NCI-H1048 (cell line): Measurements from ENCODE around the gene TYK2.
"Not testable (repeated sequence)": the region's sequence is repeated elsewhere in the genome, so short reads cannot be mapped to it uniquely, and the experiment has no call there.

Experiments used
- DNase-seq: peaks from one replicate; lab custom pipeline; 2025; lab: John Stamatoyannopoulos, UW

TYK2 gene

DNA sequence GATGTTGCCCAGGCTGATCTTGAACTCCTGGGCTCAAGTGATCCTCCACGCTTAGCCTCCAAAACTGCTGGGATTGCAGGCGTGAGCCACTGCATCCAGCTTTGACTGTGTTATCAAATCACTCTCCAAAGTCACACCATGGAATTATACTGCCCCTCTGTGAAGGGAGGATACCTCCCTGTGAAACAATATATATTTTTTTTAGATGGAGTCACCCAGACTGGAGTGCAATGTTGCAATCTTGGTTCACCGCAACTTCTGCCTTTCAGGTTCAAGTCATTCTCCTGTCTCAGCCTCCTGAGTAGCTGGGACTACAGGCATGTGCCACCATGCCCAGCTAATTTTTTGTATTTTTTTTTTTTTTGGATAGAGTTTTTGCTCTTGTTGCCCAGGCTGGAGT lies 7.7 kb downstream of the TYK2 start:
- DNase-seq = no peak

- no peak for DNase-seq
Measured at GRCh38 chr19:10368101-10368803, 12.1 kb downstream of the TYK2 start.

GRCh38 chr19:10366950-10367512 lies 13.3 kb downstream of the TYK2 start:
- DNase-seq = not testable (repeated sequence)

- DNase-seq = no peak
Measured at GRCh38 chr19:10365518-10365917, 14.9 kb downstream of the TYK2 start.

- no peak for DNase-seq
Measured at GRCh38 chr19:10364644-10365043, 15.7 kb downstream of the TYK2 start.

GRCh38 chr19:10363789-10364281 lies 16.5 kb downstream of the TYK2 start:
- DNase-seq = no peak

DNA sequence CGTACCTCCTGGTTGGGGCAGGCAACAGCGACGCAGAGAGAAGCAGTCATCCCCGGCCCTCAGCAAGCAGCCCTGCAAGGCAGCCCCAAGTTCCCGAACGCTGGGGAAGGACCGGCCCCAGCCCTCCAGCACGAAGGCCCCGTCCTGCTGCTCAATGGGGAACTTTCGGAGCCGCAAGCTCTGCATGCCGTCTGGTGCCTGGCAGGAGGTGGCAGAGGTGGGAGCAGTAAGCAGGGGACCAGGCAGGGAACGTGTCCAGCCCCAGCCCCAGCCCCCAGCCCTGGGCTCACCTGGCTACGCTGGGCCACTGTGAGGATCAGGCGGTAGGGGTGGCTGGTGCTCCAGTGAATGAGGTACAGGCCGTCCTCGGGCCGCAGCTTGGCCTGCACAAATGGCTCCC lies 18.1 kb downstream of the TYK2 start:
- no peak for DNase-seq

DNA sequence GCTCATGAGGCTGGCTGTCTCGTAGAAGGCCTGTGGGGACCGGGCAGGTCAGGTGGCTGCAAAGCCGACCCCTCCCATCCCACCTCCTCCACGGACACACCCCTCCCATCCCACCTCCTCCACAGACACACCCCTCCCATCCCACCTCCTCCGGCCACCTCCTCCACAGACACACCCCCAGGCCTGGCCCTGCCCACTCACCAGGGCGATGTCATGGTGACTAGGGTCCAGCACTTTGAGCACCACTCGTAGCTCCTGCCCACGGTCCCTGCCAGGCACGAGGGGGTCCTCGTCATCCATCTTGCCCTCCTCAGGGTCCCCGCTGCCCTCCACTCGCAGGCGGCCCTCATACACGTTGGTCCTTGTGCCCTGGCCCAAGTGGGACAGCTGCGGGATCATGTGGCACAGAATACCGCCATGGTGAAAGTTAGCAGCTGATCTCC lies 18.8 kb downstream of the TYK2 start:
- no peak for DNase-seq

- DNase-seq = no peak
Measured at GRCh38 chr19:10356431-10356830, 23.9 kb downstream of the TYK2 start.

GRCh38 chr19:10353793-10354391 lies 26.5 kb downstream of the TYK2 start:
- peak; percentile 55 for DNase-seq

- DNase-seq = no peak
Measured at GRCh38 chr19:10352764-10353671, 27.4 kb downstream of the TYK2 start.

- DNase-seq = no peak
Measured at GRCh38 chr19:10346509-10346908, 33.9 kb downstream of the TYK2 start.

GRCh38 chr19:10344780-10345179 lies 35.6 kb downstream of the TYK2 start:
- no peak for DNase-seq

DNA sequence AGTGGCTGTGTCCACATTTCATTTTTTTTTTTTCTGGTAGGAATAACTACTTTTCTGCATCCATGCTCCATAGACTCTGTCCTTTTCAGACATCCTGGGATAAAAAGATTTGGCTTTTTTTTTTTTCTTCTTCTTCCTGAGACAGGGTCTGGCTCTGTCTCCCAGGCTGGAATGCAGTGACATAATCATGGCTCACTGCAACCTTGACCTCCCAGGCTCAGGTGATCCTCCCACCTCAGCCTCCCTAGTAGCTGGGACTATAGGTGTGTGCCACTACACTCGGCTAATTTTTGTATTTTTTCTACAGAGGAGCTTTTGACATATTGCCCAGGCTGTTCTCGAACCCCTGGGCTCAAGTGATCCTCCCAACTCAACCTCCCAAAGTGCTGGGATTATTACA lies 36.9 kb downstream of the TYK2 start:
- DNase-seq = no peak

DNA sequence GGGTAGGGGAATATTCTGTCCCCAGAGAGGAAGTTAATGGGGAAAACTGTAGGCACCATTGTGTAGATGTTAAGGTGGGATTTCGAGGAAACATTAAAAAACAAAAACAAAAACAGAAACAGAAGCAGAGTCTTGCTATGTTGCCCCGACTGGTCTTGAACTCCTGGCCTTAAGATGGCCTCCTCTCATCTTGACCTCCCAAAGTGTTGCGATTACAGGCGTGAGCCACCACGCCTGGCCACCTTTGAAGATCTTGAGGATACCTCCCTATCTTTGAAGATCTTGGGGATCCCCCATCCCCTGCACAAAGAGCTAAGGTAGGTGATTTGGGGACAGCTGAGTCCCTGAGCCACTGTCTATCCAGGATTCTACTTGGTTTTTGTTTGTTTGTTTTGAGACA lies 40.4 kb downstream of the TYK2 start:
- DNase-seq = no peak

DNA sequence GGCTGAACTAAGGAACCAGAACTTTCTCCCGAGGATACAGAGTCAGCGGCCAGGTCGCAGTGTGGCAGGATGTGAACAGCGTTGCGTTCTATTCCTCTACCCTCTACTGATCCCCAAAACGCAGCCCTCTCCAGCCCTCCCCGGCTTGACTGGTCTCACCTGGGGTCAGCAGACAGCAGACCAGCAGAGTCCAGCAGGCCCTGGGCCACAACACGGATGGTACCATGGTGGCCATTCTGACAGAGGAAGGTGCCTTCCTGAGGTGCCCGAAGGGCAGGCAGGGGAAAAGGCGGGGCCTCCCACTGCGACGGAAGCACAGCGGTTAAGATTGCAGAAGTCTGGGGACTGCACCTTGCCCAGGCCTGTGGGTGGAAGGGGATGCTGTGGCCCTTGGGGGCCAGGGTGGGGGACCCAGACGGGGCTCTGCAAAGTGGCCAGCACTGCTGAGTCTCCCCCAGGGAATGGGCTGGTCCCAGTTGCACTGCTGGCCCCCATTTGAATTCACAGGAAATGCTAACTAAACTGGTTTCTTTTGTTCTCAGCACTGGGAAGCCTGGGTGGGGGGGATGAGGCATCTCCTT lies 40.9 kb downstream of the TYK2 start, which contains the start of gene ICAM3:
TSS of gene ICAM3 (minus strand) at position 245 of the 581 bp plus-strand sequence. CDS start at position 235, 10 bp downstream.
- no peak for DNase-seq

- no peak for DNase-seq
Measured at GRCh38 chr19:10338940-10339339, 41.4 kb downstream of the TYK2 start.

DNA sequence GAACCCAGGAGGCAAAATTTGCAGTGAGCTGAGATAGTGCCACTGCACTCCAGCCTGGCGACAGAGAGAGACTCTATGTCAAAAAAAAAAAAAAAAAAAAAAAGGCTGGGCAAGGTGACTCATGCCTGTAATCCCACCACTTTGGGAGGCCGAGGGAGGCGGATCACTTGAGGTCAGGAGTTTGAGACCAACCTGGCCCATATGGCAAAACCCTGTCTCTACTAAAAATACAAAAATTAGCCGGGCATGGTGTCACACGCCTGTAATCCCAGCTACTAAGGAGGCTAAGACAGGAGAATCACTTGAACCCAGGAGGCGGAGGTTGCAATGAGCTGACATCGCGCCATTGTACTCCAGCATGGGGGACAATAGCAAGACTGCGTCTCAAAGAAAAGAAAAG lies 43.6 kb downstream of the TYK2 start:
- not testable (repeated sequence) for DNase-seq

- DNase-seq = no peak
Measured at GRCh38 chr19:10335352-10335985, 44.9 kb downstream of the TYK2 start.

DNA sequence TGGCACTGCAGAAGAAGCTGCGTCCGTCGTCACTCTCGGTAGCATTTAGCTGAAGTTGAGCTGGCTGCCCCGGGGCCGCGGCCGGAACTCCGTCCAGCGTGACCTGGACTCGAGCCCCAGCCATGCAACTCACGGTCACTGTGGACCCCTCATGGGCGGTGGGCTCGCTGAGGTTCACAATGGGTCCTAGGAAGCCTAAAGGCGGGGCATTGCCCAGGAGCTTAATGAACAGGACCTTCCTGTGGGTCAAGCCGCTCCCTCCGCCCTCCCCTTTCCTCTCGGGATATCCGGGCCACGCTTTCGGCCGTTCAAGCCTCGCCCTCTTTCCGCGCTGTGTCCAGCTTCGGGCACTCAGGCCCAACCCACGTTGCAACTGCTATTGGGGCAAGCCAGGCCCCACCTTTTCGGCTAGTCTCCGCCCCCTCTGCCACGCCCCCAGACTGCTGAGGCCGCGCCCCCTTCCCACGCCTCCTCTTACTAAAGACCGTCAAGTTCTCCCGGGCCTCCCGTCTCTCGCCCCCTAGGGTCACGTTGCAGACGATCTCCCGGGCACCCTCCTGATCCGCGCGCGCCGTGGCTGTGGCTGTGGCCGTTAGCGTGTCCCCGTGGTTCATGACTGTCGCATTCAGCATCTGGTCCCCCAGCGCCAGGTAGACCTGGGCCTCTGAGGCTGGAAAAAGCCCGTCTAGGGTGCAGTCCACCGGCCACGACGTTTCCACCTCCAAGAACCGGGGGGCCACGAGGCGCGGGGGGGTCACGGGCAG lies 45.6 kb downstream of the TYK2 start:
- DNase-seq = peak; percentile 68
